ENCODE results near the gene ASPG.

Gene ASPG

GRCh38 chr14:104119119-104119487 is 33.6 kb downstream of the ASPG start:
- no peak for DNase-seq

GRCh38 chr14:104119488-104120251 is 34.2 kb downstream of the ASPG start:
- no peak for DNase-seq

- no peak for DNase-seq
Measured at GRCh38 chr14:104120281-104120741, 34.8 kb downstream of the ASPG start.

- no peak for DNase-seq
Measured at GRCh38 chr14:104121142-104121541, 35.6 kb downstream of the ASPG start.

GRCh38 chr14:104123879-104124278 is 38.4 kb downstream of the ASPG start:
- no peak for DNase-seq

- no peak for DNase-seq
Measured at GRCh38 chr14:104125011-104125410, 39.5 kb downstream of the ASPG start.

- no peak for DNase-seq
Measured at GRCh38 chr14:104126753-104127152, 41.3 kb downstream of the ASPG start.

GRCh38 chr14:104128981-104129380 is 43.5 kb downstream of the ASPG start:
- no peak for DNase-seq

- DNase-seq, result no peak
Measured at GRCh38 chr14:104129556-104129955, 44.1 kb downstream of the ASPG start.

- DNase-seq, result no peak
Measured at GRCh38 chr14:104130974-104131651, 45.6 kb downstream of the ASPG start.

- DNase-seq, result no peak
Measured at GRCh38 chr14:104131968-104132732, 46.6 kb downstream of the ASPG start.

- DNase-seq, result no peak
Measured at GRCh38 chr14:104132981-104133380, 47.5 kb downstream of the ASPG start.

GRCh38 chr14:104133496-104133895 is 48.0 kb downstream of the ASPG start:
- no peak for DNase-seq

GRCh38 chr14:104134061-104134965 is 48.8 kb downstream of the ASPG start:
- no peak for DNase-seq

GRCh38 chr14:104135121-104135903 is 49.8 kb downstream of the ASPG start:
- DNase-seq, result no peak

GRCh38 chr14:104135904-104136471 is 50.5 kb downstream of the ASPG start:
- DNase-seq, result no peak

GRCh38 chr14:104136472-104137296 is 51.2 kb downstream of the ASPG start:
- no peak for DNase-seq

- DNase-seq, result no peak
Measured at GRCh38 chr14:104137297-104138097, 52.0 kb downstream of the ASPG start.

GRCh38 chr14:104138098-104138717 is 52.7 kb downstream of the ASPG start, which contains the start of gene KIF26A:
TSS of gene KIF26A (plus strand) at chr14:104138587. CDS start at chr14:104138723, 136 bp downstream.
- DNase-seq, result no peak
